Keratinocyte (primary cell): Measurements from ENCODE around the gene GEMIN5. TPM values are rescaled to one million over a fixed set of nuclear protein-coding genes. Genes with fewer than 3 reads are reported as not detected.
"Not testable (repeated sequence)": the region's sequence is repeated elsewhere in the genome, so short reads cannot be mapped to it uniquely, and the experiment has no call there.

Experiments
- DNase-seq: peaks from one replicate; pipeline ENCODE4 v3.0.0-alpha.2; 2011; ENCODE audit warnings: low read depth, missing footprints, low spot score
- FAIRE-seq: peaks from 2 replicates; lab custom pipeline; 2011; peaks lifted over from hg19 to GRCh38; lab: Jason Lieb, UNC
- H2AFZ ChIP-seq: 2 replicates; pipeline ENCODE4 v1.6.0; 2012; ENCODE audit warnings: low read length, control low read depth, inconsistent platforms; ENCODE audit not compliant: control insufficient read depth
- H3K27ac ChIP-seq: 2 replicates; pipeline ENCODE4 v1.5.1; 2011; ENCODE audit warnings: low read length; ENCODE audit not compliant: control insufficient read depth, insufficient read depth
- H3K27me3 ChIP-seq: 3 replicates; pipeline ENCODE4 v1.6.0; 2011; ENCODE audit warnings: low read length; ENCODE audit not compliant: control insufficient read depth, insufficient read depth; ENCODE audit errors: extremely low read depth
- H3K36me3 ChIP-seq, 2 experiments: 2 replicates in 1 of 2; 3 replicates in 1 of 2; pipeline ENCODE4 v1.5.1; 2011; ENCODE audit warnings: low read length in 2 of 2, mild to moderate bottlenecking in 1 of 2; ENCODE audit not compliant: control insufficient read depth in 2 of 2, insufficient read depth in 2 of 2; ENCODE audit errors: extremely low read depth in 1 of 2
- H3K4me1 ChIP-seq: 3 replicates; pipeline ENCODE4 v1.5.1; 2011; ENCODE audit warnings: low read length; ENCODE audit not compliant: control insufficient read depth, insufficient read depth; ENCODE audit errors: extremely low read depth
- H3K4me2 ChIP-seq: 3 replicates; pipeline ENCODE4 v1.6.0; 2011; ENCODE audit warnings: low read depth, low read length; ENCODE audit not compliant: control insufficient read depth, insufficient read depth; ENCODE audit errors: extremely low read depth
- H3K4me3 ChIP-seq, 3 experiments: fragments of 200-600 bp in 1 of 3; sonication (generic) in 1 of 3; 2 replicates in 2 of 3; 3 replicates in 1 of 3; pipeline ENCODE4 v1.5.1; 2011 to 2016; ENCODE audit warnings: low read length in 3 of 3, mild to moderate bottlenecking in 3 of 3, control low read depth in 2 of 3, inconsistent platforms in 1 of 3, low read depth in 1 of 3, mixed read lengths in 1 of 3, mixed run types in 1 of 3, moderate library complexity in 1 of 3; ENCODE audit not compliant: control insufficient read depth in 2 of 3, insufficient read depth in 2 of 3; ENCODE audit errors: extremely low read depth in 1 of 3
- H3K79me2 ChIP-seq: 2 replicates; pipeline ENCODE4 v1.6.0; 2012; ENCODE audit warnings: low read length; ENCODE audit not compliant: control insufficient read depth, insufficient read depth
- H3K9ac ChIP-seq: 3 replicates; pipeline ENCODE4 v1.6.0; 2011; ENCODE audit warnings: low read length; ENCODE audit not compliant: control insufficient read depth, insufficient read depth; ENCODE audit errors: extremely low read depth
- H3K9me1 ChIP-seq: 3 replicates; pipeline ENCODE4 v1.6.0; 2011; ENCODE audit warnings: low read length; ENCODE audit not compliant: control insufficient read depth, insufficient read depth; ENCODE audit errors: extremely low read depth
- H3K9me3 ChIP-seq: 2 replicates; pipeline ENCODE4 v1.5.1; 2012; ENCODE audit warnings: low read depth, low read length; ENCODE audit not compliant: control insufficient read depth
- H4K20me1 ChIP-seq: 3 replicates; pipeline ENCODE4 v1.6.0; 2011; ENCODE audit warnings: low read length; ENCODE audit not compliant: control insufficient read depth, insufficient read depth; ENCODE audit errors: extremely low read depth
- EZH2 ChIP-seq: IDR thresholded peaks from one replicate; pipeline ENCODE4 v1.6.1; 2012; ENCODE audit warnings: inconsistent platforms, mild to moderate bottlenecking, low read length, moderate library complexity
- dilution Hi-C: fragments of 300-500 bp; cut with MboI; formaldehyde crosslinking; loops from one replicate; pipeline ENCODE4 v1.7.0; 2020; ENCODE audit warnings: low sequenced_read_pairs; ENCODE audit not compliant: extremely low pct_ligation_motif_present
- polyA plus RNA-seq, 5 experiments: library from polyadenylated mRNA; depleted of rRNA in 3 of 5; stranded (reverse) in 3 of 5; stranded (forward) in 1 of 5; unstranded in 1 of 5; fragments of >200 nt; gene quantifications; 1 replicate in 1 of 5; 2 replicates in 3 of 5; 3 replicates in 1 of 5; pipeline versions ENCODE4 v1.2.1 to v1.2.3, GENCODE V29; 2011 to 2012; ENCODE audit warnings: missing spikeins in 2 of 5, low read depth in 1 of 5, low replicate concordance in 1 of 5
- TF ChIP-seq, protein P1 (sequence below), 3 experiments: IDR thresholded peaks in 1 of 3; conservative IDR thresholded peaks in 1 of 3; optimal IDR thresholded peaks in 1 of 3; 2 replicates in 2 of 3; 3 replicates in 1 of 3; pipeline versions ENCODE3 to v1.5.1; 2011; ENCODE audit warnings: low read length in 3 of 3, mild to moderate bottlenecking in 3 of 3, moderate library complexity in 2 of 3, control low read depth in 1 of 3, inconsistent platforms in 1 of 3; ENCODE audit not compliant: insufficient read depth in 2 of 3; ENCODE audit errors: extremely low read depth in 1 of 3

GEMIN5 gene
- polyA plus RNA-seq, 1 donor (not counting 4 experiments of a cell fraction or from before 2014, with no cell fraction given): 12.5 TPM

DNA sequence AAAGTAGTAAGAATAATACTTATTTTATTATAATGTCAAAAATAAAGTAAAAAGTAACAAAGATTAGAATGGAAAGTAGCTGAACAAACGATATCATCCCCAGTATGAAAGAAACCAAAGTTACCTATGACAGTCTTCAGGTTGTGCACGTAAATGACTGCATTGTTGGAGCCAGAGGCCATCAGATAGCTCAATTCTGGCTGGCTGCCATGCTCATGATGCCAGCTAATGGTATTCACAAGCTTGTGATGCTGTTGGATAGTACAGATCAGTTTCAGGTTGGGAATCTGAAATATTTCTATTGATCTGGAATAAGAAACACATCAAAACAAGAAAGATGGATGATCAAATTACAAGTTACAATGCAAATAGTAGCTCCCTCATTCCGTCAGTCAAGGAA, 21.1 kb downstream of the GEMIN5 start:
- no peaks in the 10 kb centered on the region for H3K79me2 ChIP-seq
- dilution Hi-C loops: no loop called here
- no peak for DNase-seq

DNA sequence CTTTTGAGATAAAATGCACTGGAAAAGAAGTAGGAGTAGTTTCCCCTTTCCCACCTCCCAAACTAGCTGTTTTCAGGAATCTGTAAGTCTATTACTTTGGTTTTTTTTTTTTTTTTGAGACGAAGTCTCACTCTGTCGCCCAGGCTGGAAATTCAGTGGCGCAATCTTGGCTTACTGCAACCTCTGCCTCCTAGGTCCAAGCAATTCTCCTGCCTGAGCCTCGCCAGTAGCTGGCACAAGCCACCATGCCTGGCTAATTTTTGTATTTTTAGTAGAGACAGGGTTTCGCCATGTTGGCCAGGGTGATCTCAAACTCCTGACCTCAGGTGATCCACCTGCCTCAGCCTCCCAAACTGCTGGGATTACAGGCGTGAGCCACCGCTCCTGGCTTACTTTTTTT, 32.4 kb downstream of the GEMIN5 start:
- H3K27me3 ChIP-seq, H3K9me3 ChIP-seq, H3K27ac ChIP-seq, H3K4me3 ChIP-seq, H4K20me1 ChIP-seq, H2AFZ ChIP-seq, DNase-seq, FAIRE-seq, H3K79me2 ChIP-seq, dilution Hi-C loops, H3K9ac ChIP-seq, H3K4me1 ChIP-seq, H3K4me2 ChIP-seq, H3K9me1 ChIP-seq: not testable (repeated sequence)
- peaks cover 10 to 15% of the 10 kb centered on the region in 2 experiments for H3K36me3 ChIP-seq

More for the DNA sequence above, 21.1 kb downstream of the GEMIN5 start:
- Histone ChIP-seq H3K4me1 (no peaks in the 10 kb centered on the region), H3K9me3 (no peaks in the 10 kb centered on the region), H3K36me3 (peaks cover 9 to 12% of the 10 kb centered on the region in 2 experiments), H3K4me2 (no peak overlapping the region), H3K9ac (no peak overlapping the region), H3K27me3 (no peaks in the 10 kb centered on the region), H4K20me1 (no peaks in the 10 kb centered on the region), H3K9me1 (no peaks in the 10 kb centered on the region), H3K4me3 (no peak overlapping the region), H3K27ac (no peak overlapping the region), H2AFZ (no peak overlapping the region)
- FAIRE-seq: no peak
- TF ChIP-seq, protein P1, sequence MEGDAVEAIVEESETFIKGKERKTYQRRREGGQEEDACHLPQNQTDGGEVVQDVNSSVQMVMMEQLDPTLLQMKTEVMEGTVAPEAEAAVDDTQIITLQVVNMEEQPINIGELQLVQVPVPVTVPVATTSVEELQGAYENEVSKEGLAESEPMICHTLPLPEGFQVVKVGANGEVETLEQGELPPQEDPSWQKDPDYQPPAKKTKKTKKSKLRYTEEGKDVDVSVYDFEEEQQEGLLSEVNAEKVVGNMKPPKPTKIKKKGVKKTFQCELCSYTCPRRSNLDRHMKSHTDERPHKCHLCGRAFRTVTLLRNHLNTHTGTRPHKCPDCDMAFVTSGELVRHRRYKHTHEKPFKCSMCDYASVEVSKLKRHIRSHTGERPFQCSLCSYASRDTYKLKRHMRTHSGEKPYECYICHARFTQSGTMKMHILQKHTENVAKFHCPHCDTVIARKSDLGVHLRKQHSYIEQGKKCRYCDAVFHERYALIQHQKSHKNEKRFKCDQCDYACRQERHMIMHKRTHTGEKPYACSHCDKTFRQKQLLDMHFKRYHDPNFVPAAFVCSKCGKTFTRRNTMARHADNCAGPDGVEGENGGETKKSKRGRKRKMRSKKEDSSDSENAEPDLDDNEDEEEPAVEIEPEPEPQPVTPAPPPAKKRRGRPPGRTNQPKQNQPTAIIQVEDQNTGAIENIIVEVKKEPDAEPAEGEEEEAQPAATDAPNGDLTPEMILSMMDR (optimal IDR thresholded peaks at IDR 0.05 in 1 of 3, IDR thresholded peaks at IDR 0.05 in 1 of 3, conservative IDR thresholded peaks at IDR 0.05 in 1 of 3; ENCODE audit: extremely low read depth in 1 of 3, insufficient read depth in 2 of 3, low read length in 3 of 3): no peak
- no peak for TF ChIP-seq EZH2

DNA sequence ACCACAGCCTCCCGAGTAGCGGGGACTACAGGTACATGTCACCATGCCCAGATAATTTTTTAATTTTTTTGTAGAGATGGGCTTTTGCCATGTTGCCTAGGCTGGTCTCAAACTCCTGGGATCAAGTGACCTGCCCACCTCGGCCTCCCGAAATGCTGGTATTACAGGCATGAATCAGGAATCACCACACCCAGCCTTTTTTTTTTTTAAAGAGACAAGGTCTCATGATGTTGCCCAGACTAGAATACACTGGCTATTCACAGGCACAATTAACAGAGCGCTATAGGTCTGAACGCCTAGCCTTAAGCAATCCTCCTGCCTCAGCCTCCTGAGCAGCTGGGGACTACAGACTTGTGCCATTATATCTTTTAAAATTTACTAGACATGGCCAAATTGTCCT, 36.1 kb downstream of the GEMIN5 start:
- Histone ChIP-seq H3K9ac (no peak overlapping the region), H3K79me2 (no peaks in the 10 kb centered on the region), H3K4me3 (no peak overlapping the region), H4K20me1 (no peaks in the 10 kb centered on the region), H2AFZ (no peak overlapping the region), H3K36me3 (peaks cover 19 to 24% of the 10 kb centered on the region in 2 experiments), H3K27me3 (no peaks in the 10 kb centered on the region), H3K9me3 (no peaks in the 10 kb centered on the region), H3K9me1 (no peaks in the 10 kb centered on the region), H3K4me1 (no peaks in the 10 kb centered on the region), H3K27ac (no peak overlapping the region), H3K4me2 (no peak overlapping the region)
- dilution Hi-C loops: no loop called here
- no peak for TF ChIP-seq EZH2
- TF ChIP-seq, protein P1 (optimal IDR thresholded peaks at IDR 0.05 in 1 of 3, IDR thresholded peaks at IDR 0.05 in 1 of 3, conservative IDR thresholded peaks at IDR 0.05 in 1 of 3; ENCODE audit: extremely low read depth in 1 of 3, insufficient read depth in 2 of 3, low read length in 3 of 3): no peak
- DNase-seq (no peak), FAIRE-seq (no peak)
